Activated CD8-positive, alpha-beta memory T cell treated with anti-CD3 and anti-CD28 coated beads, Interleukin-2, amount 50 U/mL, for 24 hours (primary cell): ENCODE measurements around the gene HIC1.

Experiments used
- DNase-seq: peaks from one replicate; pipeline ENCODE4 v3.0.0-alpha.2; 2020; ENCODE audit errors: extremely low read depth

HIC1 gene

DNA sequence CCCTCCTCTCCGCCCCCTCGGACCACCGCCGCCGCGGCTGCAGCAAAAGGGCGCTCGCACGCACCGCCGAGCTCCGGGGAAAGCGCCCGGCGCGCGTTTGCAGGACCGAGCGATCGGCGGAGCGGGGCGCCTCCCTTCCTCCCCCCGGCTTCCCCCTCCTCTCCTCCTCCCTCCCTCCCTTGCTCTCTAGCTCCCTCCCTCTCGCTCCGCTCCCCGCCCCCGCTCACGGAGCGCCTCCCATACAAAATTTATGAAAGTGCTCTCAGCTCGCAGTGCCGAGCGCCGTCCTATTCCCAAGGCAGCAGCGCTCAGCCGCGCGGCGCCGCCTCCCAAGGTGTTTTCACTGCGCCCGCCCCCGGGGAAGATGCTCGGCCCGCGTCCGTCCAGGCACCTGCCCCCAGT, 29.7 kb upstream of the HIC1 start, which contains the start of gene RTN4RL1:
TSS of gene RTN4RL1 (minus strand) at position 115 of the 402 bp plus-strand sequence. CDS start 469 bp downstream, outside the sequence.
- DNase-seq = no peak

- DNase-seq = no peak
These were observed 29.1 kb upstream of the HIC1 start for GRCh38 chr17:2025622-2026309.

DNA sequence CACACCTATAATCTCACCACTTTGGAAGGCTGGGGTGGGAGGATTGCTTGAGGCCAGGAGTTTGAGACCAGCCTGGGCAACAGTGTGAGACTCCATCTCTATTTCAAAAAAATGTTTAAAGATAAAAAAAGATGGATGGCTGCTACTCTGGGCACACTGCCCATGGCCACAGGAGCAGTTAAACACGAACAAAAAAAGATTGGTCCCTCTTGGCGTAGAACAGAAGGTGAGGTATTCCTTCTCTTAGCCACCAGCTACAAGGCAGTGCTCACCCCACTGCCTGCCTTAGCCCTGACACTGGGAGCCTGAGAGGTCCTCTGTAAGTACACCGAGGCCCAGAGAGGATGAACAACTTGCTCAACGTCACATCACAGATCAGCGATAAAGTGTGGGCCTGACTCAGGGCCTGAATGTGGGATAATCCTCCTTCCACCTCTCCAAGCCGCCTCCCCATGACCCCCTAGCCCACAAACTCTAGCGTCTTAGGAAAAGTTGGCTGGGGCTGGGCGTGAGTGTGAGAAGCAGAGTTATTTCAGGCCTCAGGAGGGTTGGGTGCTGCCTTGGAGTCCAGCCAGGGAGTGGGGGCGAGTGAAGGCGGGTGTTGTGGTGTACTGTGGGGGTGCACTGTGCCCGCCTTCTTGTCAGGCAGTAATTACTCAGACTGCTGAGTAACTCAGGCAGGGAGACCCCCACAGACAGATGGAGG, 27.2 kb upstream of the HIC1 start:
- no peak for DNase-seq

DNA sequence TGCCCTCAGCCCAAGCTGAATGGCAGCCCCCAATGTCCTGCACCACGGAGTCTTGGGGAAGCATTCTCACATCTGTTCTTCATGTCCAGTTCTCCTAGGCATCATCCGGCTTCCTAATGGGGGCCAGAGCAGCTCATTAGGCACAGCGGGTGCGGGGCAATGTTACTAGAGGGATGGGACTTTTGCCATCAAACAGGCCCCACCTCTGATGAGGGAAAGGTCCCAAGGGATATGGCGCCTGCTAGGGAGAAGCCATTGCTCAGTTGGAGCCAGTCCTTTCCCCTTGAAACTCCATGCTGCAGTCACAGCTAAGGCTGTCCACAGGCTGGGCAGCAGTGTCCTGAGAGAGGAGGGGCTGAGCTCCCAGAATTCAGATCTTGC, 26.7 kb upstream of the HIC1 start:
- no peak for DNase-seq

- no peak for DNase-seq
These were observed 26.2 kb upstream of the HIC1 start for GRCh38 chr17:2028737-2029136.

- DNase-seq = no peak
These were observed 24.8 kb upstream of the HIC1 start, which contains the start of gene DPH1 for GRCh38 chr17:2029911-2030778. Gene DPH1 (plus strand): TSS chr17:2030153. CDS start chr17:2030170, 17 bp downstream.

DNA sequence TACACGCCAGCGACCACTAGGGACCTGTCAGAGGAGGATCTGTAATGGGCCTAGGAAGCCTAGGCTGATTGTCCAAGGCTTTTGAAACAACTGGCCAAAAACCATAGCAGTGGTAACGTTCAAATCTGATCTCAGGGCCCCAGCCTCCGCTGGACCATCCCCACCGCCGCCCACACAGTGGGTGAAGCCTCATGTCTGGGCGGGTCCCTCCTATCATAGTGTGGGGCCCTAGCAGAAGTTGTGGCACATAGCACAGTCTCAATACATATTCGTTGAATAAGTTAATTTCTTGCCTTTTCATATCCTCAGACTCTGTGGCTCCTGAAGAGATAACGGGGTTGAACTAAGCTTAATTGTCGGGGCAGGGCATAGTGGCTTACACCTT, 24.1 kb upstream of the HIC1 start:
- no peak for DNase-seq

DNA sequence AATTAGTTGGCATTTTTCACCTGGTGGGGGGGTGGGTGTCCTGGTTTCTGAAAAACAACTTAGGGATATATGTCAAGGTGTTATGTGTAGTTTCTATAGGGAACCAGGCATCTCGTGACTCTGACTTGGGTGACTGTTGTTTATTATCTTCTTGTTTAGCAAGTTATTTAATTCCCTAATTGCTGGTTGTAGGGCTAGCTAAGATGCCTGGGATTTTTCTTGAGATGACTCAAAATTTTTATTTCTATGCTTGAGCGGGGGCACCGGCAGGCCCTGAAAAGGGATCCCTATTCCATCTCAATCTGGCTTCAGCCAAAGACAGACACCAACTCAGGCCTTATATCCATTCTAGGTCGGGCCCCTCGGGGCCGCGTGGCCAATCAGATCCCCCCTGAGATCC, 21.8 kb upstream of the HIC1 start:
- no peak for DNase-seq

DNA sequence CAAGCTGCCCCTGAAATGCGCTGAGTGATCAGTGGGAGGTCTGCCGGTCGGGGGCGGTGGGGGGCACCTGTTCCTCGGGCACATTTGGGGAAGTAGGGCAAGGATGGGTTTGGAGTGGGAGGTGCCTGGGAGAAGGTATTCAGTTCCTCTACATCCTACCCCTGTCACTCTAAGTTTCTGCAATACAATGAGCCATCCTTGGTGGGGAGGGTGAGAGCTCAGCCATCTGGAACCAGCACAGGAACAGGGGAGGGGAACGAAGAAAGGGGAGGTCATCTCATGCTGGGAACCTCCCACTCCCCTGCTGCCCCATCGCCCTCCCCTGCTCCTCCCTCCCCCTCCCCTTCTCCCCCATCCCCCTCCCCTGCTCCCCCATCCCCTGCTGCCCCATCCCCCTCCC, 20.7 kb upstream of the HIC1 start:
- DNase-seq = no peak

DNA sequence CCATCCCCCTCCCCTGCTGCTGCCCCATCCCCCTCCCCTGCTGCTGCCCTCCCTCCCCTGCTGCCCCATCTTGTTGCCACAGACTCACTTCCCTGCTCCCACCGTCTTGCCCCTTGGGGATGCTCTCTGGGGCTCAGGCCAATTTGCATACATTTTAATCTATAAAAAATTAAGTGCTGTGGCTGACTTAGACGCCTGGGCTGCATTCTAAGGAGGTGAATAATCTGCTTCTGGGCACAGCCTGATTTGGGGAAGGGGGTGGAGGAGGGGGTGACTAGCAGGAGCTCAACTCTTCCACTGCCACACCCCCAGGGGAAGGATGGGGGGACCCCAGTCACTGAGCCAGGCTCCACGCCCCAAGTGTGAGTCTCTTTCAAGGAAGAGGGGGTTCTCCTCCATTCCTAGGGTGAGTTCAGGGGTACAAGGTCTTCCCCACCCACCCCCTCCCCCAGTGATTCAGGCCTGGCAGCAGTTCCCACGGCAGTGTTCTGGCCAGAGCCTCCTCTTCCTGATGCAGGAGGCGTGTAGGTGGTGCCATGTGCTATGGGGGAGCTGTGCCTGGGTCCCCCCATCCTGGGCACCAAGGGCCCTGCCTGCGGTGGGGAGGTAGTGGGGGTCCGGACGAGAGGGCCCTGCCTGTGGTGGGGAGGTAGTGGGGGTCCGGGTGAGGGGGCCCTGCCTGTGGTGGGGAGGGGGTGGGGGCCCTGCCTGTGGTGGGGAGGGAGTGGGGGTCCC, 19.9 kb upstream of the HIC1 start:
- DNase-seq = no peak

- DNase-seq = no peak
These were observed 19.1 kb upstream of the HIC1 start for GRCh38 chr17:2035541-2036488.

GRCh38 chr17:2037155-2037554, 17.7 kb upstream of the HIC1 start:
- DNase-seq = no peak

- DNase-seq = no peak
These were observed 14.6 kb upstream of the HIC1 start for GRCh38 chr17:2040219-2040827.

DNA sequence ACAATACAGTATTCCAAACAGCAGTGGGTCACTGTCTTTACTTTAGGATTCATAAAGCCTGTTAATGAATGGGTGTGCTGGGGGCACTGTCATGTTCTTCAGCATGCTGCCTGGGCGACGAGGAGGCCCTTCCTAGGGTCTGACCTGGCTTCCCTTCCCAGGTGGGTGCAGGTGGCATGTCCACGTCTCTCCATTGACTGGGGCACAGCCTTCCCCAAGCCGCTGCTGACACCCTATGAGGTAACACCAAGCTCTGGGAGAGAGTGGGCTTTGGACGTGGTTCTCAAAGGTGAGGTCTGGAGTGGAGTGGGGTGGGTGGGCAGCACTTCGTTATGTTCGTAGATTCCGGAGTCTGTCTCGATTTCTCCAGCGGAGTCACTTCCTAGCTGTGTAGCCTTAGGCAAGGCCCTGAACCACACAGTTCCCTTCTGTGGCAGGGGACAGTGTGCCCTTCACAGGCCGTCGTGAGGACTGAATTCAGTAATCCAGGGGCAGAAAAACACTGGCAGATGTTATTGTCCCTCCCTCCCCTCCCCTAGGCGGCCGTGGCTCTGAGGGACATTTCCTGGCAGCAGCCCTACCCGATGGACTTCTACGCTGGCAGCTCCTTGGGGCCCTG, 13.9 kb upstream of the HIC1 start:
- no peak for DNase-seq

DNA sequence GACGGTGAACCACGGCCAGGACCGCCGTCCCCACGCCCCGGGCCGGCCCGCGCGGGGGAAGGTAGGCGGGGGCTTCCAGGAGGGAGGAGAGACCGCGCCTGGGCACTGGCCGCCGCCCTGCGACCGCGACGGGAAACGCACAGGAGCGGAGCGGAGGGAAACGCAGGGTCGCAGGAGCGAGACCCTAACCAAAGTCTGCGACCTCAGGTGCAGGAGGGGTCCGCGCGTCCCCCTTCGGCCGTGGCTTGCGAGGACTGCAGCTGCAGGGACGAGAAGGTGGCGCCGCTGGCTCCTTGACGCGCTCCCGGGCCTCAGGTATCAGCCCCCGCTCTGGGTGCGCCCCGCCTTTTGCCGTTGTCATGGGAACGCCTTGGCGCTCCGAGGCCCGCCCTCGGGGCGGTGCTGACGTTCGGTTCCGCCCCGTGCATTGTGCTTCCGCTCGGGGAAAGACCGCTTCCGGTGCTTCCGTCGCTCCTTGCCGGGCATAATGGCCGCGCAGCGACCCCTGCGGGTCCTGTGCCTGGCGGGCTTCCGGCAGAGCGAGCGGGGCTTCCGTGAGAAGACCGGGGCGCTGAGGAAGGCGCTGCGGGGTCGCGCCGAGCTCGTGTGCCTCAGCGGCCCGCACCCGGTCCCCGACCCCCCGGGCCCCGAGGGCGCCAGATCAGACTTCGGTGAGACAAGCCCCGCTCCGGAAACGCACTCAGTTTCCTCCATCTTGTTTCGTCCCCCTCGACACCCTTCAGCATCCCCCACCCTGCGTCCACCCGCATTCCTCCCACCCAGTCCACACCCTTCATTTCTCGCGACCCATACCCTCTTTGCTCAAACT, 13.1 kb upstream of the HIC1 start, which contains the start of gene OVCA2:
TSS of gene OVCA2 (plus strand) at position 462 of the 829 bp plus-strand sequence. CDS start at position 488, 26 bp downstream.
- peak; percentile 91 for DNase-seq

- no peak for DNase-seq
These were observed 12.5 kb upstream of the HIC1 start for GRCh38 chr17:2042390-2042847.

- DNase-seq = no peak
These were observed 12.0 kb upstream of the HIC1 start for GRCh38 chr17:2042933-2043332.

- no peak for DNase-seq
These were observed 11.1 kb upstream of the HIC1 start for GRCh38 chr17:2043785-2044184.
